PC-3 (cell line): ENCODE measurements around the gene IGDCC3. TPM values are rescaled to one million over a fixed set of nuclear protein-coding genes. Genes with fewer than 3 reads are reported as not detected.

Experiments
- ATAC-seq: fragments of 200-7000 bp; cut with Tn5 transposase; 2 replicates; pipeline ENCODE4 v1.9.1; 2020; ENCODE audit warnings: mild to moderate bottlenecking, moderate library complexity
- BruUV-seq: library from RNA; stranded (reverse); fragments of 400-500 nt; replicated peaks from 2 replicates; lab custom pipeline; 2021; lab: Mats Ljungman, UMichigan
- CTCF ChIA-PET: fragments of 300-600 bp; sonication (Branson Sonifier 250); formaldehyde crosslinking; loops from one replicate; lab custom pipeline; 2022; ENCODE audit warnings: antibody characterized with exemption; lab: Charles Lee
- POLR2A ChIA-PET: fragments of 300-600 bp; sonication (Branson Sonifier 250); formaldehyde crosslinking; loops from one replicate; lab custom pipeline; 2022; ENCODE audit warnings: antibody characterized with exemption; ENCODE audit not compliant: unreplicated experiment; lab: Charles Lee
- DNase-seq: peaks from one replicate; pipeline ENCODE4 v3.0.0-alpha.2; 2015
- H2AFZ ChIP-seq: fragments of 300-600 bp; sonication (generic); 2 replicates; pipeline ENCODE4 v1.6.0; 2016; ENCODE audit warnings: antibody characterized with exemption, low read length
- H3F3A ChIP-seq: fragments of 300-600 bp; sonication (generic); one replicate; pipeline ENCODE4 v1.6.0; 2017; ENCODE audit warnings: antibody characterized with exemption, low read length, control low read depth, mild to moderate bottlenecking; ENCODE audit not compliant: unreplicated experiment
- H3K27ac ChIP-seq: fragments of 300-600 bp; sonication (generic); 2 replicates; pipeline ENCODE4 v1.5.1; 2016; ENCODE audit warnings: mild to moderate bottlenecking, low read length
- H3K27me3 ChIP-seq: fragments of 300-600 bp; sonication (generic); 2 replicates; pipeline ENCODE4 v1.6.1; 2016; ENCODE audit warnings: low read length, mixed read lengths
- H3K36me3 ChIP-seq: fragments of 300-600 bp; sonication (generic); 2 replicates; pipeline ENCODE4 v1.6.1; 2016; ENCODE audit warnings: low read depth, mixed run types, low read length, mixed read lengths
- H3K4me1 ChIP-seq: fragments of 300-600 bp; sonication (generic); 2 replicates; pipeline ENCODE4 v1.5.1; 2016; ENCODE audit warnings: low read length; ENCODE audit not compliant: insufficient read depth
- H3K4me2 ChIP-seq: fragments of 300-600 bp; sonication (generic); 2 replicates; pipeline ENCODE4 v1.6.0; 2016; ENCODE audit warnings: low read length
- H3K4me3 ChIP-seq: fragments of 300-600 bp; sonication (generic); 2 replicates; pipeline ENCODE4 v1.5.1; 2016; ENCODE audit warnings: mild to moderate bottlenecking, low read length, mixed read lengths
- H3K79me2 ChIP-seq: fragments of 300-600 bp; sonication (generic); 2 replicates; pipeline ENCODE4 v1.6.1; 2017; ENCODE audit warnings: low read length, mixed read lengths
- H3K9ac ChIP-seq: fragments of 300-600 bp; sonication (generic); 2 replicates; pipeline ENCODE4 v1.6.0; 2016; ENCODE audit warnings: mild to moderate bottlenecking, low read length
- H3K9me2 ChIP-seq: fragments of 300-600 bp; sonication (generic); replicated peaks from 2 replicates; pipeline ENCODE4 v1.6.1; 2016; ENCODE audit warnings: mixed run types, low read length, mixed read lengths
- H3K9me3 ChIP-seq: fragments of 300-600 bp; sonication (generic); 2 replicates; pipeline ENCODE4 v1.6.1; 2016; ENCODE audit warnings: low read length, mixed read lengths
- H4K20me1 ChIP-seq: fragments of 300-600 bp; sonication (generic); 2 replicates; pipeline ENCODE4 v1.6.1; 2016; ENCODE audit warnings: low read length, mixed read lengths
- CTCF ChIP-seq: fragments of 300-600 bp; sonication (generic); conservative IDR thresholded peaks from 2 replicates; pipeline ENCODE4 v1.5.1; 2017; ENCODE audit warnings: antibody characterized with exemption, low read depth, mild to moderate bottlenecking, low read length
- EZH2 ChIP-seq: fragments of 300-600 bp; sonication (generic); IDR thresholded peaks from one replicate; pipeline ENCODE4 v1.6.1; 2017; ENCODE audit warnings: antibody characterized with exemption, mild to moderate bottlenecking, low read length; ENCODE audit not compliant: unreplicated experiment
- EZH2phosphoT487 ChIP-seq: fragments of 300-600 bp; sonication (generic); IDR thresholded peaks from 2 replicates; pipeline ENCODE4 v1.6.1; 2018; ENCODE audit warnings: mild to moderate bottlenecking, antibody characterized with exemption, low read length, borderline replicate concordance
- intact Hi-C: fragments of 100-400 bp; cut with micrococcal nuclease; formaldehyde crosslinking; loops from 2 replicates; pipeline ENCODE4 v1.9.0; 2023
- total RNA-seq: library from RNA; depleted of rRNA; stranded (reverse); fragments of >200 nt; gene quantifications from 2 replicates; pipeline ENCODE4 v1.2.3, GENCODE V29; 2014

IGDCC3 gene
- total RNA-seq, 1 experiment from 2014 or later = not detected

GRCh38 chr15:65330934-65331645 lies 46.7 kb downstream of the IGDCC3 start:
- intact Hi-C loops = no loop called here
- no peaks in the 10 kb centered on the region for H3F3A ChIP-seq
- H3K27me3 ChIP-seq = no peaks in the 10 kb centered on the region
- no peak overlapping the region for H3K9ac ChIP-seq
- CTCF ChIA-PET = no interaction called here
- no peaks in the 10 kb centered on the region for H4K20me1 ChIP-seq
- no peak for TF ChIP-seq EZH2
- no peak for TF ChIP-seq EZH2phosphoT487
- no peak for TF ChIP-seq CTCF
- H3K4me1 ChIP-seq = no peaks in the 10 kb centered on the region
- no peaks in the 10 kb centered on the region for H3K79me2 ChIP-seq
- no peak for DNase-seq
- ATAC-seq = no peak
- no peak overlapping the region for H3K4me3 ChIP-seq
- H3K4me2 ChIP-seq = no peak overlapping the region
- BruUV-seq = no TSS peak
- POLR2A ChIA-PET = no interaction called here
- H3K27ac ChIP-seq = no peak overlapping the region
- no peaks in the 10 kb centered on the region for H3K36me3 ChIP-seq
- H2AFZ ChIP-seq = no peak overlapping the region
- no peaks in the 10 kb centered on the region for H3K9me2 ChIP-seq
- H3K9me3 ChIP-seq = no peaks in the 10 kb centered on the region

DNA sequence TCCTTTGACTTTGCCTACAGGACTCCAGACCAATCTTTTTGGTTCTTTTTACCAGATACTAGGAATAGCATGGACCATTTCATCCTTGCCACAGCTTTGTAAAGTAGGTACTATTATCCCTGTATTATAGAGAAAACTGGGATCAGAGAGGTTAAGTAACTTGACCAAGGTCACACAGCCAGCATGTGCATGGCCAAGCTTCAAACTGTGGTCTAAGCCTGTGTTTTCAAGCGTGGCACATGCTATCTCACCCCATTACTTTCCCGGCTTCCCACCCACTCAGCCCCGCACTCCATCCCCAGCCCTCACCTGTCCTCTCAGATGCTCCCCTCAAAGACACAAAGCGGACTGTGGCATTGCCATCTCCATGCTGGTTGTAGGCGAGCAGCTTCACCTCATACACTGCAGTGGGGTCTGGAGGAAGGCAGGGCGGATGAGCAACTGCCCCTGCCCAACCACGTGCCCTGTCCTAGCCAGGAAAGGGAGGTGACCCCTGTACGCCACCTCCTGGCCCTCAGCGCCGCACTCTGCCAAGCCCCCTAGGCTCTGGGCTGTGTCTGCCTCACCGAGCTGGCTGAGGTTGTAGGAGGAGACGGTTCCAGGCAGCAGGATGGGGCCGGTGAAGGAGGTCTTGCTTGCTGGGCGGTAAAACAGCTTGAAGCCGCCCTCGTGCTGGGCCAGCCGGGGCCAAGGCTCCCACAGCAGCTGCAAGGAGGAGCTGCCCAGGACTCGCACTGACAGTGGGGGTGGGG lies 47.6 kb downstream of the IGDCC3 start:
- ChIA-PET POLR2A (no interaction called here), CTCF (no interaction called here)
- H3K9me2 ChIP-seq = no peaks in the 10 kb centered on the region
- H3K27ac ChIP-seq = no peak overlapping the region
- H3K4me2 ChIP-seq = no peak overlapping the region
- TF ChIP-seq EZH2 (no peak), CTCF (no peak), EZH2phosphoT487 (no peak)
- intact Hi-C loops = no loop called here
- no peaks in the 10 kb centered on the region for H3K27me3 ChIP-seq
- H3F3A ChIP-seq = no peaks in the 10 kb centered on the region
- H3K4me3 ChIP-seq = no peak overlapping the region
- H3K79me2 ChIP-seq = no peaks in the 10 kb centered on the region
- DNase-seq (no peak), ATAC-seq (no peak)
- no peaks in the 10 kb centered on the region for H3K4me1 ChIP-seq
- H4K20me1 ChIP-seq = no peaks in the 10 kb centered on the region
- H3K9ac ChIP-seq = no peak overlapping the region
- no peaks in the 10 kb centered on the region for H3K9me3 ChIP-seq
- BruUV-seq = no TSS peak
- H3K36me3 ChIP-seq = no peaks in the 10 kb centered on the region
- no peak overlapping the region for H2AFZ ChIP-seq
